Activated CD4-positive, alpha-beta T cell treated with anti-CD3 and anti-CD28 coated beads, Interleukin-2, amount 50 U/mL, for 4 hours (primary cell): ENCODE results near the gene ALB.
"Not testable (repeated sequence)": the region's sequence is repeated elsewhere in the genome, so short reads cannot be mapped to it uniquely, and the experiment has no call there.

Experiments used
- DNase-seq, 2 experiments: peaks; one replicate each; pipeline ENCODE4 v3.0.0-alpha.2; 2020

ALB gene

DNA sequence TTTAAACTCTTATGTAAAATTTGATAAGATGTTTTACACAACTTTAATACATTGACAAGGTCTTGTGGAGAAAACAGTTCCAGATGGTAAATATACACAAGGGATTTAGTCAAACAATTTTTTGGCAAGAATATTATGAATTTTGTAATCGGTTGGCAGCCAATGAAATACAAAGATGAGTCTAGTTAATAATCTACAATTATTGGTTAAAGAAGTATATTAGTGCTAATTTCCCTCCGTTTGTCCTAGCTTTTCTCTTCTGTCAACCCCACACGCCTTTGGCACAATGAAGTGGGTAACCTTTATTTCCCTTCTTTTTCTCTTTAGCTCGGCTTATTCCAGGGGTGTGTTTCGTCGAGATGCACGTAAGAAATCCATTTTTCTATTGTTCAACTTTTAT, at the start of gene ALB:
Gene ALB, plus strand, starts transcription at position 246 of the 400 bp plus-strand sequence. Its CDS starts 41 bp downstream, at position 287.
- no peak for DNase-seq

DNA sequence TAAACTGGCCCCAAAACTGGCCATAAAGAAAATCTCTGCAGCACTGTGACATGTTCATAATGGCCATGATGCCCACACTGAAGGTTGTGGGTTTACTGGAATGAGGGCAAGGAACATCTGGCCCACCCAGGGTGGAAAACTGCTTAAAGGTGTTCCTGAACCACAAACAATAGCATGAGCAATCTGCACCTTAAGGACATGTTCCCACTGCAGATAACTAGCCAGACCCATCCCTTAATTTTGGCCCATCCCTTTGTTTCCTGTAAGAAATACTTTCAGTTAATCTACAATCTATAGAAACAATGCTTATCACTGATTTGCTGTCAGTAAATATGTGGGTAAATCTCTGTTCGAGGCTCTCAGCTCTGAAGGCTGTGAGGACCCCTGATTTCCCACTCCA, 46.9 kb upstream of the ALB start:
- DNase-seq = not testable (repeated sequence)

DNA sequence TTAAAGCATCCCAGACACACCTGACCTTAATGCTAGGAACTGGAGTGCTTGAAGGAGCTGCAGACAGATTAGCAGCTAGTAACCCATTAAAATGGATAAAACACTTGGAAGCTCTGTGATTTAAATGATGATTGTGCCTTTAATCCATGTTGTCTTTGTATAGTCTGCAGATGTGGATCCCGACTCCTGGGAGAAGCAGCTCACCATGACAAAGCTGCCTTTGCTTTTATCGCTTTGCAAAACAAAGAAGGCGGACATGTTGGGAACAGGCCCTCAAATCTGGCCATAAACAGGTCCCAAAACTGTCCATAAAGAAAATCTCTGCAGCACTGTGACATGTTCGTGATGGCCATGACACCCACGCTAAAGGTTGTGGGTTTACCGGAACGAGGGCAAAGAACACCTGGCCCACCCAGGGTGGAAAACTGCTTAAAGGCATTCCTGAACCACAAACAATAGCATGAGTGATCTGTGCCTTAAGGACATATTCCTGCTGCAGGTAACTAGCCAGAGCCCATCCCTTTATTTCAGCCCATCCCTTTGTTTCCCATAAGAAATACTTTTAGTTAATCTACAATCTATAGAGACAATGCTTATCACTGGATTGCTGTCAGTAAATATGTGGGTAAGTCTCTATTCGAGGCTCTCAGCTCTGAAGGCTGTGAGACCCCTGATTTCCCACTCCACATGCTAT, 34.4 kb upstream of the ALB start:
- DNase-seq = not testable (repeated sequence)

DNA sequence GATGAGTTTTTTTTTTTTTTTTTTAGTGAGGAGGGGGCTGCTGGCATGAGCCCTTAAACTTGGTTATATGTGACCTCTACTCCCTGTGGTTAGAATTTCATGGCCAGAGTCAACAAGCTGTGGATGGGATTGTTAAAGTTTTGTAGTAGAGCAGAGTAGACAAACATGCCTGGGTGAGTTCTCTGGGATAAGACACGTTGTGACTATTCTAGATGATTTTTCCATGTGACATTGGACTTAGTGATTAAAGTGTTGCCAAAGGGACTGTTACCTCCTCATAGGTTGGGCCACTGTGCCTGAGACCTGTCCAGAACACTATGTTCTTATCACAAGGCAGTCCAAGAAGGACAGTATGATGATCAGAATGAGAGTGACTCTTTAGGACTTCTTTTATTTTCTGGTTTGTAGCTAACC, 28.8 kb upstream of the ALB start:
- DNase-seq = no peak

DNA sequence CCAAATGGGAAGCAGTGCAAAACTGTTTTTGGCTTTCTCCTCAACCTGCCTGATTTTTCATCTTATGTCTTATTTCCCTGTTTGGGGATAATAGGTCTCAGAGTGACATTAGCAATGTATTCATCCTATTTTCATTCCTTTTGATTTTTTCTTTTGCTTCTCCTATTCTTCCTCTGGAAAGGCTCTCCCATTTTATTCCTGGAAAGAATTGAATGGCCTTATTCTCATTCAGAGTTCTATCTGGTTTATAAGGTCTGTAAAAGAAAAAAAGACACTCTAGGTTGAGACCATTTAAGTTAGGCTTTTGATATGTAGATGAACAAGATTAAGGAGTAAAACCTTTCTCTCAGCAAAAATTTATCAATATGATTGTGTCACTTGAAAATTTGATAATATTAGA, 27.8 kb upstream of the ALB start:
- no peak for DNase-seq

DNA sequence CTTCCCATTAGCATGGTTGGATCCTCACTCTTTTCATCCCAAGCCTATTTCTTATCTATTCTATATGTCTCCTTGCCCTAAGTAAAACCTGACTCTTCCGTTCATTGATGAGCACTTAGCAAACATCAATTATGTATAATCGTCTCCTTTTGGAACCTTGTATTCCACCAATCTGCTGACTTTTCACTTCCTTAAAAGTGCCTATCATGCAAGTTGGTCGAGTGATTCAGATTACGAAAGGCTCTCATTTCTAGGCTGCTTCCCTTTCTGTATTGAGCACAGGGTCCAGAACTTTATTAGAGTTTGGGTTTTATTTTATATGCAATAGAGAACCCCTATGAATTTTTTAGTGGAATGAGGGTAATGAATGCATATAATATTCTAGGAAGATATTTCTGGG, 27.1 kb upstream of the ALB start:
- no peak for DNase-seq

DNA sequence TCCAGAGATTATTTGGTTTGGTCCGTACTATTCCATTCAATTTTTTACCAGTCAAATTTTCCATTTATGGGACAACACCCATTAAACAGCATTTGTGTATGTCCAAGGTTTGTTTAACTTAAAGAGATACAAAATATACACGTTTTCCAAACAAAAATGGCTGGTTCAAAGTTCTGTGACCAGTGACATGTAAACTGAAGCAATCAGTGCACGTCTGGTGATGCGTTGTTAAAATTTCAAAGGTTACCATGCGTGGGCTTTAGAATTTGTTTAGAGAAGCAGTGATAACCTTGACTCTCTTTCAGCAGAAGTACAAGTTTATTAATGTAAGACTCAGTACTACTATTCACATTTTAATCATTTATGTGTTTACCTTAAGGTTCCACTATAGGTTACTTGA, 25.2 kb upstream of the ALB start:
- DNase-seq = no peak

DNA sequence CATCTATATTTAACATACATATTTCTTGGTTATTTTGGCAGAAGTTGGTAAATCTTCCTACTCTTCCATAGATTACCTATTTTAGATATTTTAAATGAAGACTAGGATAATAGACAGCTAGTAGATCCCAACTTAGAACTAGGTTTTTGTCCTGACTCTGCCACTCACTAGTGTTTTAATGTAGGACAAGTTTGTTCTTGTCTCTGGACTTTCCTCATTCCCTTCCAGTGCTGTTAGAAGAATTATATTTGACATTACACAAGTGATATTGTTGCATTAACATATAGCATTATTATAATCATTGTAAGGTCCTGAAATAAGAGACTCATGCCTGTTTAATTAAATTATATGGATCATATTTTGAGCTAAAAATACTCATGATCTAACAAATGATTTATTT, 24.1 kb upstream of the ALB start:
- no peak for DNase-seq

DNA sequence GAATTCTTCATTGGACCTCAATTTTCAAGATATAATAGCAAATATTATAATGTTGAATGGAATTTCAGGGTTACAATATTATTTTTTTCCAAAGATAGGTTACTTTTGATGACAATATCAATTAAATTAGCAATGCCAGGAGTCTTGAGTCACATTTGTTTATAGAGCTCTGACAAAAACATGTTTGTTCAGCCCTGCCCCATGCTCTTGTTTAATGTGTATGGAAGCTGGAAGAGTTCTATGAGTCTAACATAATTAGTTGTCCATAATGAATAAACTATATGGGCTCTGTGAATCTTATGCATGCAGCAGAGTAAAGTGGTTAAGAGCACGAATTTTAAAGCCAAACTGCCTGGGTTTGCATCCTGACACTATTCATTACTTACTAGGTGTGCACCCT, 22.9 kb upstream of the ALB start:
- no peak for DNase-seq

DNA sequence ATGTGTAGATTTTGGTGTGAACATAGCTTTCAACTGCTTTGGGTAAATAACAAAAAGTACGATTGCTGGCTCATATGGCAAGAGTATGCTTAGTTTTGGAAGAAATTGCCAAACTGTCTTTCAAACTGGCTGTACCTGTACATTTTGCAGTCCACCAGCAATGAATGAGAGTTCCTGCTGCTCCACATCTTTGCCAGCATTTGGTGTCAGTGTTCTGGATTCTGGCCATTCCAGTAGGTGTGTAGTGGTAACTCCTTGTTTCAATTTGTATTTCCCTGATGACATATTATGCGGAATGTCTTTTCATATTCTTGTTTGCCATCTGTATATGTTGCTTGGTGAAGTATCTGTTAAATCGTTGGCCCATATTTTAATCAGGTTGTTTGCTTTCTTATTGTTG, 20.6 kb upstream of the ALB start:
- no peak for DNase-seq

DNA sequence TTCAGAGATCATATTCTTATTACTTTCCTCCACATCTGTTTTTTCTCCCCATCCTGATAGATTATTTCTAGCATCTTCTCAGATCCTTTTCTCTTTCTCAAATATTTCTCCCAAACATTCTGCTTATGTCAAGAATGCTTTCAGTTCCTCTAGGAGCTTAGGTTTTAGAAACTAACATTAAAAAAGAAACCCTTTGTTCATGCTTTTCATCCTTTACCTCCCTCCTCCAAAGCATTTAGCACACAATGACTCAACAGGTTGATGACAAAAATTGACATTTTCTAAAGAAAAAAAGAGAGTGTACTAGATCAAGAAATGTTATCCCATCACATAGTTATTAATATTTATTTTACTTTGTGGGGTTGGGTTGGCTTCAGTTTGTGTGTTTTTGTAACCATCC, 16.5 kb upstream of the ALB start:
- no peak for DNase-seq

DNA sequence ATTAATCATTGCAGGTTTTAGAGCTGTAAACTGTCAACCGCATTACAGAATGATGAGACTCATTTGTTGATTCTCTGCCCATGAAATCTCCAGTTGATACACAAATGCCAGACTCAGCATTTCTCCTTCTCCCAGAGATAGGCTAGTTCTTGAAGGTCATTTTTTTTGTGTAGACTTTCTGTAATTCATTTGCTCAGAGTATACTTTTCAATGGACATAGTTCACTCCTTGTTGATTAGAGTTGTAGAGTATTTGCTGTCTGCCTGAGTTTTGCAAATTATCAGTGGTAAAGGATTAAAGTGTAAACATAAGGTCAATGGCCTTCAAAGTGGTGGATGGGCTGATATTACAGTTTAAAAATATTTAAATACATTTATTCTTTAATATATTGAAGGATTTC, 15.2 kb upstream of the ALB start:
- DNase-seq = no peak

DNA sequence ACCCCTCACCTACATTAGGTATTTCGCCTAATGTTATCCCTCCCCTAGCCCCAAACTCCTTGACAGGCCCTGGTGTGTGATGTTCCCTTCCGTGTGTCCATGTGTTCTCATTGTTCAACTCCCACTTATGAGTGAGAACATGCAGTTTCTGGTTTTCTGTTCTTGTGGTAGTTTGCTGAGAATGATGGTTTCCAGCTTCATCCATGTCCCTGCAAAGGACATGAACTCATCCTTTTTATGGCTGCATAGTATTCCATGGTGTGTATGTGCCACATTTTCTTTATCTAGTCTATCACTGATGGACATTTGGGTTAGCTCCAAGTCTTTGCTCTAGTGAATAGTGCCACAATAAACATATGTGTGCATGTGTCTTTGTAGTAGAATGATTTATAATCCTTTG, 14.4 kb upstream of the ALB start:
- DNase-seq = not testable (repeated sequence)

DNA sequence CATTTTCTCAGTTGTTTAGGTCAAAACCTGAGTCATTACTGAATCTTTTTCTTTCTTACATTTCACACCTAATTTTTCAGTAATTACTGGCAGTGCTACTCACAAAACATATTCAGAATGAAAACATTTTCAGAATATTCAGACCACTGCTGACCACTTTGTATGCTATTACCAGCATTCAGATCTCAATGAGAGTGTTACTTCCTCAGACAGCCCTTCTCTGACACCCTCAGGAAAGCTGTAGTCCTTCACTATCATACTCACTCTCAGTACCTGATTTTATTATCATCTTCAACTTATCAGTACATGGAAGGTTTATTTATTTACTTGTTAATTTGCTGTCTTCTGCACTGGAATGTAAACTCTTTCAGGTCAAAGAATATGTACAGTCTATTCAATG, 12.3 kb upstream of the ALB start:
- no peak for DNase-seq

DNA sequence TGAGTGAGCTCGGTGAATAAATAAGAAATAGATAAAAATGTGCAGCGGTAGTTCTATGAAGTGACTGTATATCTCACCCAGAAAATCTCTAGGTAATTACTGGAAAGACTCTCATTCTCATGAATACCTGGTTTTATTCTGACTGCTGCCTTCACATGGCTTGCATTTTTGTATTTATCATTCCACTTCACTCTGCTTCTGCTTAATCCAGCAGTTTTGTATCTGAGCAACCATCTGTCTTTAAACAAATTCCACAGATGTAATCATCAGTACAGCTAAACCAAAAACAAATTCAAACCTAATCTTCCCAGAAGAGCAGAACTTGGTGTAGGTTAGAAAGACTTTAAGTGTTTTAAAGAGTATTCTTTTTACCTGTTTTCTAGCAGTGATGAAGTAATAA, 11.2 kb upstream of the ALB start:
- no peak for DNase-seq

DNA sequence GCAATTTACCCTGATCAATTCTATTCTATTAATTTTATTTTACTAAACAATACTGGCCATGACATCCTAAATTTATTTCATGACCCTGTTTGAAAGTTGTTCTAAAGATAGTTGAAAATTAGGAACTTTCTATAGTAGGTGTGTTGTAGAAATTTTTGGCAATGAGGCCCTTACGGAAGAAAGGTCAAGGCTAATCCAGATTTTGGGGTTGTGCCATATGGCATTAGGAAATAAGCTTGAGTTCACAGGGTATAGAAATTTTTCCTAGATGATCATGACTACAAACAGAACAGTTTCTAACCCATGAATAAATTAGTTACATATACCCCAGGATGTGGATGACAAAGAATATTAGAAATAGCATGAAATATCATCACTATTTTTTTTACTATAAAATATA, 7.8 kb upstream of the ALB start:
- no peak for DNase-seq

DNA sequence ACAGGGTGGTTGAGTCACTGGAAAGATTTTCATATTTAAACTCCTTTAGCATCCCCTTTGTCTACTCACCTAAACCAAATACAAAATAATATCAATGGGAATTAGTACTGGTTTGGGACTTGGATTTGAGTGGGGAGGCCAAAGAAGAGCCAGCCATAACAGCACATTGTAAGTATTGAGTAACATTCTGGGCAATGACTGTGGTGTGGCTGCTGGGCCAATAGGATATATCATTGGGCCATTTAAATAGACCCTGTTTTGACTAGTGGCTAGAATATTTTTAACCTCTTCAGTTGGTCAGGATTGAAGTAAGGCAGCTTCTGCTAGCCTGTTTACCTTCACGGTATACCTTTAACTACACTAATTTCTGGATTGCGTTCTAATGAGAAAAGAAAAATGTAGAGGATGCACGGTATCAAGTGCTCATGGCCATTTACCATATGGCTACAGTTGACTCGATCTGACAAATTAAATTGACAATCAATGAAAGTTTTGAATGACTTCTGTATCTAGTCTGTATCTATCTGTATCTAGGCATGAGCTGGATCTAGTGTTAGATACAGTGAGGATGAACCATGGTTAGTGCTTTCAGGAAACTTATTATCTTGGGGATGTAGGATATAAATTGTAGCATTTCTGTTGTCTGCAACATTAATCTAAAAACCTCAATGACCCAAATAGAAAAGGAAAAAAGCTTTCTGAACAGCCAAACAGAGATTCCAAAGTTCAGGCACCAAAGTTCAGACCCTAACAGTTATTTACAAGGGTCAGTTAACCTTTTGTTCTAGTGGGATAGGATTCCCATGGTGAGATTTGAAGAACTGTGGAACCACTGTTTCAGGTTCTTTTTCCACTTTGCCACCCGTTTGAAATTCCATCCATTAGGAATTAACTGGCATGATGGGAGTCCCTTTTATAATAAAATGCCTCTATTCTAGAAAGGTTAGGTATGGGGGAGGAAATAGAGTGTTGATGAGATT, 6.8 kb upstream of the ALB start:
- no peak for DNase-seq

DNA sequence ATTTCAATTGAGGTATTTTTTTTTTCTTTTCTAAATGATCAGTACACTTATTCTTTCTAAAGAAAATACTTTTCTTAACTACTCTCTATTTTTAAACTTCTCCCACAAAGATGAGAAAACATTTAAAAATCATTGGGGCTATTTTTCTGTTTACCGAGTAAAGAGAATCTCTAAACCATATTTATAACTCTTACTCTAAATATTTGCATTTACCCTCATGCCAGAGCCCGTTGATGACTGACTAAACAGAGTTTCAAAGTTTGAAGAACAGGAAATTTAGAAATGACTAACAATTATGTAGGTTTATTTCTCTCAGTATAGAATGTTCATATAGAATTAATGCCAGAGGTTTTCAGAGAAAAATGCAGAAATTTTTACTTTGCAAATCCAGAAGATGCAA, 2.7 kb upstream of the ALB start:
- no peak for DNase-seq

DNA sequence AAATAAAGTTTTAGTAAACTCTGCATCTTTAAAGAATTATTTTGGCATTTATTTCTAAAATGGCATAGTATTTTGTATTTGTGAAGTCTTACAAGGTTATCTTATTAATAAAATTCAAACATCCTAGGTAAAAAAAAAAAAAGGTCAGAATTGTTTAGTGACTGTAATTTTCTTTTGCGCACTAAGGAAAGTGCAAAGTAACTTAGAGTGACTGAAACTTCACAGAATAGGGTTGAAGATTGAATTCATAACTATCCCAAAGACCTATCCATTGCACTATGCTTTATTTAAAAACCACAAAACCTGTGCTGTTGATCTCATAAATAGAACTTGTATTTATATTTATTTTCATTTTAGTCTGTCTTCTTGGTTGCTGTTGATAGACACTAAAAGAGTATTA, 370 bp downstream of the ALB start:
- no peak for DNase-seq

DNA sequence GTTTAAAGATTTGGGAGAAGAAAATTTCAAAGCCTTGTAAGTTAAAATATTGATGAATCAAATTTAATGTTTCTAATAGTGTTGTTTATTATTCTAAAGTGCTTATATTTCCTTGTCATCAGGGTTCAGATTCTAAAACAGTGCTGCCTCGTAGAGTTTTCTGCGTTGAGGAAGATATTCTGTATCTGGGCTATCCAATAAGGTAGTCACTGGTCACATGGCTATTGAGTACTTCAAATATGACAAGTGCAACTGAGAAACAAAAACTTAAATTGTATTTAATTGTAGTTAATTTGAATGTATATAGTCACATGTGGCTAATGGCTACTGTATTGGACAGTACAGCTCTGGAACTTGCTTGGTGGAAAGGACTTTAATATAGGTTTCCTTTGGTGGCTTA, 1.1 kb downstream of the ALB start:
- DNase-seq = no peak

DNA sequence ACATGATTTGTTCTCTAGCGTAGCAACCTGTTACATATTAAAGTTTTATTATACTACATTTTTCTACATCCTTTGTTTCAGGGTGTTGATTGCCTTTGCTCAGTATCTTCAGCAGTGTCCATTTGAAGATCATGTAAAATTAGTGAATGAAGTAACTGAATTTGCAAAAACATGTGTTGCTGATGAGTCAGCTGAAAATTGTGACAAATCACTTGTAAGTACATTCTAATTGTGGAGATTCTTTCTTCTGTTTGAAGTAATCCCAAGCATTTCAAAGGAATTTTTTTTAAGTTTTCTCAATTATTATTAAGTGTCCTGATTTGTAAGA, 2.4 kb downstream of the ALB start:
- DNase-seq = no peak

DNA sequence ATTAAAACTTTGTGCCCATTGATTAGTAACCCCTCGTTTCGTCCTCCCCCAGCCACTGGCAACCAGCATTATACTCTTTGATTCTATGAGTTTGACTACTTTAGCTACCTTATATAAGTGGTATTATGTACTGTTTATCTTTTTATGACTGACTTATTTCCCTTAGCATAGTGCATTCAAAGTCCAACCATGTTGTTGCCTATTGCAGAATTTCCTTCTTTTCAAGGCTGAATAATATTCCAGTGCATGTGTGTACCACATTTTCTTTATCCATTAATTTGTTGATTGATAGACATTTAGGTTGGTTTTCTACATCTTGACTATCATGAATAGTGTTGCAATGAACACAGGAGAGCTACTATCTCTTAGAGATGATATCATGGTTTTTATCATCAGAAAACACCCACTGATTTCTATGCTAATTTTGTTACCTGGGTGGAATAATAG, 3.2 kb downstream of the ALB start:
- DNase-seq = no peak

DNA sequence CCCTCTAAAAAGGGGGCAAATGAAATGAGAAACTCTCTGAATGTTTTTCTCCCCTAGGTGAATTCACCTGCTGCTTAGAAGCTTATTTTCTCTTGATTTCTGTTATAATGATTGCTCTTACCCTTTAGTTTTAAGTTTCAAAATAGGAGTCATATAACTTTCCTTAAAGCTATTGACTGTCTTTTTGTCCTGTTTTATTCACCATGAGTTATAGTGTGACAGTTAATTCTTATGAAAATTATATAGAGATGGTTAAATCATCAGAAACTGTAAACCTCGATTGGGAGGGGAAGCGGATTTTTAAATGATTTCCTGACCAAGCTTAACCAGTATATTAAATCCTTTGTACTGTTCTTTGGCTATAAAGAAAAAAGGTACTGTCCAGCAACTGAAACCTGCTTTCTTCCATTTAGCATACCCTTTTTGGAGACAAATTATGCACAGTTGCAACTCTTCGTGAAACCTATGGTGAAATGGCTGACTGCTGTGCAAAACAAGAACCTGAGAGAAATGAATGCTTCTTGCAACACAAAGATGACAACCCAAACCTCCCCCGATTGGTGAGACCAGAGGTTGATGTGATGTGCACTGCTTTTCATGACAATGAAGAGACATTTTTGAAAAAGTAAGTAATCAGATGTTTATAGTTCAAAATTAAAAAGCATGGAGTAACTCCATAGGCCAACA, 4.2 kb downstream of the ALB start:
- no peak for DNase-seq
